ENCODE measurements around the gene MR1.

The MR1 gene

DNA sequence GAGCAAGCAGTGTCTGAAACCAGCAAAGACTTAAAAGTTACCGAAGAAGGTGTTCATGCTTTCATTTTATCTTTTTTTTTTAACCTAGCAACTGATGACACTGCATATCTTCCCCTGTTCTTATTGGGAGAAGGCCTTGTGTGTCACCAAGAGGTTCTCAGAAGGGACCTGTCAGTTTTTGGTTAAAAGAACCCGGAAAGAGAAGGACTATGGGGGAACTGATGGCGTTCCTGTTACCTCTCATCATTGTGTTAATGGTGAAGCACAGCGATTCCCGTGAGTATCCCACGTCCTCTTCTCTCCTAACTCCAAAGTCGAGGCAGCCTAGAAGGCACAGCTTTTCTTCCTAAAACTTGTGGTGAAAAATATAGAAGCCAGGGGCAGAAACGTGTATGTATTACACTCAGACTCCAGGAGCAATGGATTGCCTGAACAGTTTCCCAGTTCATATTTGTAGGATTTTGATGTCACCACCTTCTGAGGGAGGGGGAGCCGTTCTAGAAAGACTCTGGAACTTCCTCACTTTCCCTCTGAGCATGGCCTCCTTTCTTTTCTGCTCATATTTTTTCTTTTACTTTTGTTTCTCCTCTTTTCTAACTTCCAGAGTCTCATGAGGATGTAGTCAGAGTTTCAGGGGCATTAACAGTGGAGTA lies at the start of gene MR1:
Gene MR1 (plus strand): TSS at position 185 of the 653 bp plus-strand sequence. CDS start 25 bp downstream, at position 210.
- no peak for DNase-seq

DNA sequence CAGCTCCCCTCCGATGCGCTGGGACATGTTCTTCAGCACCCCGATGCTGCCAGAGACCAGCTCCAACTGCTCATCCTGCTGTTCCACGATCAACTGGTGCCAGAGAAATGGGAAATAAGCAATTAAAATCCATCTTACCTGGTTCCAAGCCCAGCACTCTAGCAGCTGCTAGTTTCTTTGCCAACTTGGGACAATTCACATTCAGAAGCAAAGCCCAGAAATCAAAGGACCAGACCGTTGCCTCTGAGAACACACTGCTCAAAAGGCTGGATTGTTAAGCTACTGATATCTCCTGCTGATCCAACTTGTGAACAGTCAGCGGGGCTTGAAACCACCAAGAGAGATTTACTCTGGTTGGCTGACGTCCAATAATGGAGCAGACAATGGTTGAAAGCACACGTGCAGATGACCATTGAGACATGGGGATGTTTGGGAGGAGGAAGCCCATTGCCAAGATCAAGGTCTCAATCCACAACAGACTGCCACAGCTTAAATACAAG lies 45.5 kb upstream of the MR1 start:
- no peak for DNase-seq

DNA sequence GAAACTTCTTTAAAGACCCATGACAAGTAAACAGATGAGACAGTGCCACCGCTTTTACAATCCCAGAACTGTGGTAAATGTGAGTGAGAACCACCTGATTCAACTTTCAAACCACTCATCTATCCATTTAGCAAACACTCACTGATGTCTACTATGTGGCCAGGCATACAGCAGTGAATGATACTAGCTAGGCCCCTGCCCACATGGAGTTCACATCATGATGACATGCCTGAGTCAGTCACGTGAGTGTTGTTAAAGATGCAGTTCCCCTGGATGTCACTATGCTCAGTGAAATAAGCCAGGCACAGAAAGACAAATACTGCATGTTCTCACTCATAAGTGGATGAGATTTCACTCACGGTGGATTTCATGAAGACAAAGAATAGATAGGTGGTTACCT lies 39.5 kb upstream of the MR1 start:
- no peak for DNase-seq

GRCh38 chr1:180997843-180998504 lies 35.8 kb upstream of the MR1 start:
- no peak for DNase-seq

DNA sequence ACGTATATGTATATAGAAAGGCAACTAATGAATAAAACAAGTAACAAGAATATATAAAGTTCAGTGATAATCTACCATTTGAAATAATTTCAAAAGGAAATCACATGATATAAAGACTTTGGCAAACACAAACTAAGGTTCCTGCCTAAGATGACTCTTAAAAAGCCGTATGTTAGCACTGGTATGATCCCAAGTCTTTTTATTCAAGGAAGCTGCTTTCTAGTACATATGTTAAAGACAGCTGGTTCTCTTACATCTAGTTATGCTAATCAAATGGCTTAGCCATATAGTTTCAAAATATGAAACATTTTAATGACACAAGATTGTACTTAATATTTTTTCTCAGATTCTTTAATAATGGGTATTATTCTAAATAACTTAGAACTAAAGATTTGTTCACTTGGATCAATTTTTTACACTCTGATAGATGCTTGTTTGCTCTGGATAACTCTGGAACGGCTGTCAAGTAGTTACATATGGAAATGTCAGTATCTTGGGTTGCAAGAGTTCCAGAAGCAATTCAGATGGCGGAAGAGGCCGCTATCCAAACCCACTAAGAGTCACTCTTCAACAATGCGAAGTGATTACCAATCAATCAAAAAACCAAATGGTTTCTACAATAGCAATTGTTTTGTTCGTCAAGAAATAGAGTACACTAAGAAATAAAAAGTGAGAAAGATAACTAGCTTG lies 32.5 kb upstream of the MR1 start:
- no peak for DNase-seq

DNA sequence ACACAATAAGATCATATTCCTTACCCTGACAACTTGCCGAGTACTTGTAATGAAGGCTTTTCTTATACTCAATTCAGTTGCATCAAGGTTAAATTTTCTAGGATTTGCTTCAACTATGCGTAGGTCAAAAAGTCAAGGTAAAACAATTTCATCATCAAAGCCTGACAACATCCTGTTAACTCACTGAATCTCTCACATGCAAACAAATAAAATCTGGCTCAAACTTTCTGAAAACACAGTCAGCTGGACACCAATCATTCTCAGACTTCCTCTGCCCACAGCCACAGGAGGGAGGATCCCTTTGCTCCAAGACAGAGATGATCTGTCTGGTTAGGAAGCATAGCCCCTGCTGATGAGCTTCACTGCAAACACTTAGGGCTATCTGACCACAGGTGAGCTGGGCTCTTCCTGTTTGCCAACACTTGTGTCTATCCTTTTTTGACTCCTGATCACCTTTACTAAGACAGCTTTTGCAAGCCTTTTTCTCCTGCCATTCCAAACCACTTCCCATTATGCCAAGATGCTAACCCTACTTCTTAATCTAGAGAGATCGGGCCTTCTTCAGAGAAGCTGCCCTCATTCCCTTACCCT lies 31.1 kb upstream of the MR1 start:
- DNase-seq: no peak

- DNase-seq: no peak
These were observed 23.0 kb upstream of the MR1 start for GRCh38 chr1:181010789-181011188.

DNA sequence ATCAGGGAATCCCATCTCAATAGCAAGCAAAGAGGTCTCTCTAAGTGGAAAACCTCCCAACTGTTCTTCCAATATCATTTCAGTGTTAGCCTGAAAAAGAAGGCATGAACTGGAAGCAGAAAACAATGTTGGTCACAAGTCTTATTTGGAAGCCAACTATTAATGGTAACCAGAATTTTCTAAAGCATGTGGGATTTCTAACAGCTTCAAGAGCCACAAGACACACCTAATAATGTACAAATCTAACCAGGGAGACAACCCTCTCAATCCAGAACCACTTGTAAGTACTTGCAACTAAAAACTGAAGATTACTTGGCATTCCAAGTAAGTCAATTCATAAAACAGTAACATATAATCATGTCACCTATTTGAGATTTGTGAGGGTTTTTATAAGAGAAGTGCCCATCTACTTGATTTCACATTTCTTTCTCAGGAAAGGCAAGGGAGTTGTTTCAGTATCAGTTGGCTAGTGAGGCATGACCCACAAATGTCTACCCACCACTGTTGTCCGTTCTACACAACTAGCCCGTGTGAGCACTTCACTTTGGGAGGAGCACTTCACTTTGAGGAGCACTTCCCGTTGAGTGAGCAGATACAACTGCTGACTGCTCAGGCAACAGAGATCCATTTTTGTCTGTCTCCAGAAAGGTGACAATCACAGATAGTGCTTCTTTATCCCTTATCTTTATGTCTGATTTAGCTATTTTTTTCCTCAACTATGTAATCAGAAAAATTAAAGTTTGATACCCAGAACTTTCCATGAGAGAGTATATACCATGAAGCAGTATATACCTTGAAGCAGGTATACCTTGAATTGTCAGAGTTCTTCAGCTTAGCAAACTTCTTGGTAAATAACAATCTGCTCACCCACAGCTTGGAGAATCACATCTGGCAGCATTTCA lies 22.2 kb upstream of the MR1 start:
- DNase-seq: no peak

DNA sequence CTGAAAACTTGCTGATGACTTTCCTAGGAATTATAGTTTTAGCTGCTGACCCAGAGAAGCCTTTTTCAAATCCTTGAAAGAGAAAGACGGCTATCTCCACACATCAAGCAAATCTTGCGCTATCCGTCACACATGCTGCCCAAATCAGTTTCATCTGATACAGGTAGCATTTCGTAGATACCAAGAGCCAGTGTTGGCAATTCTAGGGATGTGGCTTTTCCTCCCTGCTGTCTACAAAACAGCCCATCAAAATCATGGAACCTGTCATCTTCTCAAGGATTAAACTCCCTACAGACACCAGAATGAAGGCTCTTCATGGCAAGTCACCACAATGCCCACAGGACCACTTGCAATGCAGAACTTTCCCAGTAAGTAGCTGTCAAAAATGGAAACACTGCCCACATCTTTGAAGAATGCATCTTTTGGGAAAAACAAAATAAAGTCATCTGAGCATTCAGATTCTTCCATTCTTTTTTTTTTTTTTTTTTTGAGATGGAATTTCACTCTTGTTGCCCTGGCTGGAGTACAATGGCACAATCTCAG lies 21.5 kb upstream of the MR1 start:
- DNase-seq: no peak

DNA sequence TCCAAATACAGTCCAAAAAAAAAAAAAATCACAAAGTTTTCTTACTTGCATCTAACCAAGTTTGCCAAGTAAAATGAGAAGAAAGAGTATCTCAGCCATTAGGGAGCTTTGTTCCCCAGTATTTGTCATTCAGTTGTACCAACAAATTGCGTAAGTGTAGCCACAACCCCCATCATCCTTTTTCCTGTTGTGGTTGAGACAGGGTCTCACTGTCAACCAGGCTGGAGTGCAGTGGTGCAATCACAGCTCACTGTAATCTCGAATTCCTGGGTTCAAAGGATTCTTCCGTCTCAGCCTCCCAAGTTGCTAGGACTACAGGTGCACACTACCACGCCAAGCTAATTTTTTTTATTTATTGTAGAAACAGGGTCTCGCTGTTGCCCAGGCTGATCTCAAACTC lies 20.6 kb upstream of the MR1 start:
- no peak for DNase-seq

DNA sequence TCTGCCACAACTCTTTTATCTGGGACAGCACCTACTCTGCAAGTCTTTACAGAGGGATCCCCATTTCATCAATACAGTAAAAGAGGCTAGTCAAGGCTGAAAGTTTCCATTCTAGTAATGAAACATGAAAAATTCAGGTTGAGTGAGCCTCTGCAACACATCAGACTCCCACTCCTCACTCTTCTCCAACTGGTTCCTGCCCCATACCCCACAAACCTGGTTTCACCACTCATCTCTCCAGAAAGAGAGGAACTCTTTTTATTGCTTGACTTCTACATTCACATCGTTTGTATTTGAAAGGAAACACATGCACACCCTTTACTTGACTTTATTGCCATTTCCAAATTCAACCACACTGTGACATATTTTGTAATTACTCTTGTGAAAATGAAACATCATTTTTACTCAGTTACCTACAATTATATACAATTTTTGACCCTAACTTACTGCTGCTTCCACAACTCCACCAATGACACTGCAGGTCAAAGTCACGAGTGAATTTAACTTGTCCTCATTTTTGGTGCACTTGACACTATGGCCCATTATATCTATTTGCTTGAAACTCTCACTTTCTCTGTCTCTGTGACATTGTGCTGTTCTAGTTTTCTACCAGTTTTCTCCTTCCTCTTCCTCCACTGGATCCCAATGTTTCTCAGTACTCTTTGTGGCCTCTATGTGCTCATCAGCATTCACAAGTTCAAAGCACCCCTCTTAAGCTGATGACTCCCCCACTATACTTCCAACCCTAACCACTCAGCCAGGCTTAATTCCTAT lies 19.1 kb upstream of the MR1 start:
- DNase-seq: no peak

- DNase-seq: no peak
These were observed 18.6 kb upstream of the MR1 start for GRCh38 chr1:181015251-181015615.

- no peak for DNase-seq
These were observed 17.2 kb upstream of the MR1 start for GRCh38 chr1:181016563-181016962.

GRCh38 chr1:181018901-181019681 lies 14.7 kb upstream of the MR1 start:
- DNase-seq: no peak

DNA sequence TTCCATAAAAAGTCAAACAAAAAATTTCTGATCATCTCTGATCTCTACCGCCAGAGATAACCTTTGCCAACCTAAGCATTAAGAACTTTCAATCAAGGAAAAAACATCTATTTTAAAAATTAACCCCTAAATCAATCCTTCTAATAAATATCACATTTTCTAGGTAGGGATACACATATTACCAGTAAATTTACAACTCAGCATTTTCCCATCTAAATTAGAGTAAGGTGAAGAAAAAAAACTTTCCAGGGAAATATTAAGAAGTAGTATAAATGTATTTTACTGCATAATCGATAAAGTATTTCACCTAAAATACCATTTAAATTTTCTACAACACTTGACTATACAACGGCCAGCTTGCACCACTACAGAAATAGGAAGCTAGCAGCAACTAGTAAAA lies 12.6 kb upstream of the MR1 start:
- DNase-seq: no peak

- peak; percentile 52 to 57 for DNase-seq
These were observed 11.9 kb upstream of the MR1 start for GRCh38 chr1:181021811-181022434.

GRCh38 chr1:181023265-181024057 lies 10.3 kb upstream of the MR1 start:
- DNase-seq: no peak

- DNase-seq: no peak
These were observed 5.6 kb upstream of the MR1 start for GRCh38 chr1:181028196-181028595.

DNA sequence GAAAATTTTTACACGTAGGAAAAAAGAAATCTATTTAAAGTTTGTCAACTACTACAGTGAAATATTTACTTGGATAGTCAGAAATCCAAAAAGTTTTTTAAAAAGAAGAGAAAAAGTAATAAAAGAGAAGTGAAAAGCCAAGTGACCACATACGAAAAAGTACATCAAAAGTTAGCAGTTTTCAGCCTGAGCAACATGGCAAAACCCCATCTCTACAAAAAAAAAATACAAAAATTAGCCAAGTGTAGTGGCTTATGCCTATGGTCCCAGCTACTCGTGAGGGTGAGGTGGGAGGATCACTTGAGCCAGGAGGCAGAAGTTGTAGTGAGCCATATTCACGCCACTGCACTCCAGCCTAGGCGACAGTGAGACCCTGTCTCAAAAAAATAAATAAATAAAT lies 5.2 kb upstream of the MR1 start:
- DNase-seq: no peak
